Activated T-helper 2 cell treated with anti-CD3 and anti-CD28 coated beads, Interferon-gamma antibody, Interleukin-2, Interleukin-4, amounts not matched to agents 10 μg/mL and 5 μg/mL and 100 μg/mL, durations not matched to agents 14 hours and 24 hours and 36 hours (primary cell): ENCODE measurements around the gene ZFYVE28. TPM values are rescaled to one million over a fixed set of nuclear protein-coding genes. Genes with fewer than 3 reads are reported as not detected.

ENCODE experiments used
- DNase-seq: peaks from one replicate; pipeline ENCODE4 v3.0.0; 2021; ENCODE audit warnings: low spot score
- H3K27ac Mint-ChIP-seq: one replicate; pipeline ENCODE4 v1.8.0; 2021; ENCODE audit warnings: mixed read lengths
- H3K27me3 Mint-ChIP-seq: one replicate; pipeline ENCODE4 v1.8.0; 2021; ENCODE audit warnings: low read depth, mixed read lengths
- H3K36me3 Mint-ChIP-seq: one replicate; pipeline ENCODE4 v1.8.0; 2021; ENCODE audit warnings: low read depth, mixed read lengths
- H3K4me1 Mint-ChIP-seq: one replicate; pipeline ENCODE4 v1.8.0; 2021; ENCODE audit warnings: low read depth, mixed read lengths
- H3K4me3 Mint-ChIP-seq: one replicate; pipeline ENCODE4 v1.8.0; 2021; ENCODE audit warnings: low read depth, mild to moderate bottlenecking, moderate library complexity, mixed read lengths
- H3K9me3 Mint-ChIP-seq: one replicate; pipeline ENCODE4 v1.8.0; 2021; ENCODE audit warnings: mixed read lengths
- intact Hi-C: fragments of 100-400 bp; cut with micrococcal nuclease; formaldehyde crosslinking; loops from one replicate; pipeline ENCODE4 v1.15.1; 2023
- total RNA-seq: library from RNA; stranded (reverse); gene quantifications from 2 replicates; pipeline ENCODE4 v1.2.3, GENCODE V29; 2022

The ZFYVE28 gene
- total RNA-seq, 1 donor from 2014 or later: 10.0 TPM

DNA sequence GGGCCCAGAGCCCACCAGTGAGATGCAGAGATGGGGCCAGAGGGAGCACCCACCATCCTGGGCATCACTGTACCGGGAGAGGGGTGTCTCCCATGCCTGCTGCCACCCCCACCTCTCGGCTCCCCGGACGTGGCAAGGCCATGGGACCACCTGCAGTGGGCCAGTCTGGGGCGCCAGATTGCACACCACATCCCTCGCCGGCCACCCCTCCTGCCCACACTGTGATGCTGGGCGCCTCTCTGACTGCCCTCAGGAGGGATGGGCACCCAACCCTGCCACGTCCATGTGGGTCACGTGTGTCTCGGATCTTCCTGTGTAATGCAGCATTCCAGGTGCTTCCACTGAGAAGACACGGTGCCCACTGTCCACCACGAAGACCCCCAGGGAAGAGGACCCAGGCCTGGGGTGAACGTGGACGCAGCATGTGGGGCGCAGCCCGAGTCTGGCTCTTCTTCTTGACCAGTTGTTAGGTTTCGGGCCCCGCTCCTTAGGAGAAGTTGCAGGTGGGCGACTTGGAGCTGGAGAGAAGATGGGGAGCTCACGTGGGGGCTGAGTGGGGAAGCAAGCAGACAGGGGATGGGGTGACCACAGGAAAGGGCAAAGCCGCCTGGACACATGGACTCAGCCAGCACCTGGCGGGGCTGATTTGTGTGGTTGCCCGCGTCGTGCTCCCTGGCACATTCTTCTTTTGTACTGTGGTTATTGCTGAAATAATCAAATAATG is 47.7 kb downstream of the ZFYVE28 start:
- Mint-ChIP-seq H3K27me3 (no peaks in the 10 kb centered on the region), H3K4me3 (no peak overlapping the region), H3K9me3 (peaks cover 9% of the 10 kb centered on the region), H3K27ac (no peak overlapping the region), H3K36me3 (peaks cover 6% of the 10 kb centered on the region), H3K4me1 (no peaks in the 10 kb centered on the region)
- intact Hi-C loops: no loop called here
- no peak for DNase-seq

DNA sequence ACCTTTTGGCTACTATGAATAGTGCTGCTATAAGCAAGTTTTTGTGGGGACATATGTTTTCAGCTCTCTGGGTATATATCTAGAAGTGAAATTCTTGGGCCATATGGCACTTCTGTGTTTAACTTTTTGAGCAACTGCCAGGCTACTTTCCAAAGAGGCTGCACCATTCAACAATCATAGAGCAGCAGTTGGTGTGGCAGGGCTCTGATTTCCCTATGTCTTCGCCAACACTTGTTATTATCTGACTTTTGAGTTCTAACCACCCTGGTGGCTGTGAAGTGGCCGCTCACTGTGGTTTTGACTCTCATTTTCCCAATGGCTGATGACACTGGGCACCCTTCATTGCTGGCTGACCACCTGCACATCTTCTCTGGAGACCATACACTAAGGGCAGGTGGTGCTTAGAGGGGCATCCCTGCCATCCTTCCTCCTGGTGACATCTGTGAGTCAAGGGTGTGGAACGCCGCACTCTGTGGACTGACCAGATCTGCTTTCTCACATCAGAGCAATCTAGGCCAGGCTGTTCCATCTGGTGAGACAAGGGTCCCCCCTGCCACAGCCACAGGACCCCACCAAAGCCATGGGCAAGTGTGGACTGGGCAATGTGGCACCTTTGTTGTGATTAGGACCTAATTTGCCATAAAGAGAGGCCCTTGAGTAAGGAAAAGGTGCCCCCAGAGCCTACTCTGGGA is 49.6 kb downstream of the ZFYVE28 start:
- intact Hi-C loops: no loop called here
- no peaks in the 10 kb centered on the region for H3K4me1 Mint-ChIP-seq
- H3K27me3 Mint-ChIP-seq: no peaks in the 10 kb centered on the region
- no peak overlapping the region for H3K4me3 Mint-ChIP-seq
- H3K36me3 Mint-ChIP-seq: peaks cover 4% of the 10 kb centered on the region
- no peak for DNase-seq
- H3K9me3 Mint-ChIP-seq: peaks cover 9% of the 10 kb centered on the region
- no peak overlapping the region for H3K27ac Mint-ChIP-seq

DNA sequence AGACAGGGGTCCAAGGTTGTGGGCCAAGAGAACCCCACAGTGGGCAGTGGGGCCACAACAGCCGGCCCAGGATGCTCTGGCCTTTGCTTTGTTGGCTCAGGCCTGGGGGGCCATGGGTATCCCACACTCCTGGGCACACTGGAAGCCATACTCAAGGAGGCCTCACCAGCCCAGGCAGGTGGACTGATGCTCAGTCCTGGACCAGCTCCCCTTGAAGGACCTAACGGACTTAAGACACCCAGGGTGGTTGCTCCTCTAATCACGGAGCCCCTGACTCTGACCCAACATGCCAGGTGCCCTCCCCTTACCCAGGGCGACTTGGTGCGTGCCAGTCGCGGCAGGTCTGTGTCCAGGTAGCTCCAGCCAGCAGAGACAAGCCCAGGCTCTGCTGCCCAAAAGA is 50.8 kb downstream of the ZFYVE28 start:
- Mint-ChIP-seq H3K4me1 (no peaks in the 10 kb centered on the region), H3K9me3 (peaks cover 9% of the 10 kb centered on the region), H3K4me3 (no peak overlapping the region), H3K27me3 (no peaks in the 10 kb centered on the region), H3K36me3 (peaks cover 3% of the 10 kb centered on the region), H3K27ac (no peak overlapping the region)
- intact Hi-C loops: no loop called here
- DNase-seq: no peak

DNA sequence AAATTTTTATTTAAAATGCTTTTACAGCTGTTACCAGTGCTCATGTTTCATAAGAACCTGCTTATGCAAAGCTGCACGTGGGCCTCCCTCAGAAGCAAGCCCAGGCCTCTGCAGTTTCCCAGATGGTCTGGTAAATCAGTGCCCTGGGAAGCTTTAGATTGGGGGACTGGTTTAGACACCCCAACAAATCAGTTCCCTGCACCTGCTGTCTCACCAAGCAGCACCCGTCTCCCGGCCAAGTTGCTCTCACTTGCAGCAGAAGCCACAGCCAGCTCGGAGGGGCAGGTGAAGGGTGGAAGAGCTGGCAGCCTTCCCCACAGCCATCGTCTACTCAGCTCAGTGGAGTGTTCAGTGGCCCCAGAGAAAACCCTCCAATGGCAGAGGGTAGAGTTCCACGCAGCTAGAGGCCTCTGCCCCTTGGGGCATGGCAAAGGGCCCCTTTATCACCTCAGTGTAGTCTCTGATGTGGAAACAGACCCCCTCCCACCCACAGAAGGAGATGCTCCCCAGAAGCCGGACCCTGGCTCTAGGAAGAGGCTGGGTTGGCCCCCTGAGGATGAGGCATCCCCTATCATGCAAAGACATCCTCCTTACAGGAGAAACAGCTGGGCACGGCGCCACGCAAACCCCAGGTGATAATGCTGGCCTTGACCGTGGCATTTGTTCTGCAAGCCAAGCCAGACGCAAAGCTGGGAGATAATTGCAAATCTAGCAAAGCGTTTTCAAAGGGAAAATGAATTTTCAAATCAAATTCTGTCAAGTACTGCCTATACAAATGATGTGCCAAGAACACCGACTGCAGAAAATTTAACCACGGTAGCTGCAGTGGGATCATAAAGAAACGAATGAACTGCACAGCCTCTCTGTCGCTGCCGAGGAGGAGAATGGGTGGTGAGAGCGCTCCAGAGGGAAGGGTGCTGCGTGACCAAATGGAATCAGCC is 51.9 kb downstream of the ZFYVE28 start:
- H3K9me3 Mint-ChIP-seq: peaks cover 9% of the 10 kb centered on the region
- no peak for DNase-seq
- intact Hi-C loops: no loop called here
- H3K36me3 Mint-ChIP-seq: peaks cover 3% of the 10 kb centered on the region
- H3K27me3 Mint-ChIP-seq: no peaks in the 10 kb centered on the region
- no peak overlapping the region for H3K4me3 Mint-ChIP-seq
- no peaks in the 10 kb centered on the region for H3K4me1 Mint-ChIP-seq
- H3K27ac Mint-ChIP-seq: no peak overlapping the region

DNA sequence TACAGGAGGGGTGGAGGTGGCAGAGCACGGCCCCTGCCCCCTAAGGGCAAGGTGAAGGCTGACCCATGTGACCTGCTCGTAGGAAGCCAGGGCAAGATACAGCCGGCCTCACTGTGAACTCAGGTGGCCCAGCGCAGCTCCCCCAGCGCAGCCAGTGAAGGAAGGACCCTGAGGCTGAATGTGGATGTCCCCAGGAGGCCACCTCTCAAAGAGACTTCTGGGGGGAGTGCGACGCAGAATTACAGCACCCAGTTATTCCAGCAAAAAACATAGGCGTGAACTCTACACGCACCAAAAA is 52.6 kb downstream of the ZFYVE28 start:
- Mint-ChIP-seq H3K27ac (no peak overlapping the region), H3K4me3 (no peak overlapping the region), H3K4me1 (no peaks in the 10 kb centered on the region), H3K36me3 (peaks cover 3% of the 10 kb centered on the region), H3K9me3 (peaks cover 9% of the 10 kb centered on the region), H3K27me3 (no peaks in the 10 kb centered on the region)
- no peak for DNase-seq
- intact Hi-C loops: no loop called here

DNA sequence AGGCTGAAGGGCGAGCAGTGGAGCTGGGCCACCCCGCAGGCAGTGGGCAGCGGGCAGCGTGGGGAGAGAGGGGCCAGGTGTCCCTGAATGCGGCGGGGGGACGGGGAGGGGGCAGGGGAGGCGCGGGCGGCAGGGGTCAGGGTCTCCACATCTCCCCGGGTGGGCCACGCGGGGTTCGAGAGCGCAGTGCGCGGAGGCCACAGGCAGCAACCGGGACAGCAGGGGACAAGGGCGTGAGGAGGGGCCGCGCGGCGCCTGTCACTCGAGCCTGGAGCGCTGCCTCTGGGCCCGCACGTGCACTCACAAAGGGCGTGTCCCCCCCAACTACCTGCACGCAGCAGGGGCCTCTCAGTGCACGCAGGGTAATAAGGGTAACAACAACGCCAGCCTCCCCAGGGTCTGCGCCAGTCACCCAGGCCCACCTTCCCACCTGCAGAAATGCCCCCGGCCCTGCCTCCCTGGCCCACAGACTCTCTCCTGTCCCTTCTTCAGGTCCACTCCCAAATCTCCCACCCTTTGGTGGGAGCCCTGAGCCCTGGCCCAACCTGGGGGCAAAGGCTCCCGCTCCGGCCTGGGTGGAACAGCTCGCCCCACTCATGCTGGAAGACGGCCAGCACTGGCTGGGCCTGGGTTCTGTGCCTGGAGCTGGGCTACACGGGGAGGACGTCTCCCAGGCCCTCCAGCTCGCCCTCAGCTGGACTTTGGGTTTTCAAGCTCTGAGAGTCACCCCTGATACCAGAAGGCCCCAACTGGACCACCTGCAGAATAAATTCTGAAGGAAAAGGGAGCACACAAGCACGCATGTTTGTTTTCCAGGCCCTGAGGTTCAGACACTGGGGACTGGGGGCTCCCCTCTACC is 53.2 kb downstream of the ZFYVE28 start:
- intact Hi-C loops: no loop called here
- H3K36me3 Mint-ChIP-seq: peaks cover 3% of the 10 kb centered on the region
- no peak overlapping the region for H3K4me3 Mint-ChIP-seq
- H3K9me3 Mint-ChIP-seq: peaks cover 9% of the 10 kb centered on the region
- no peaks in the 10 kb centered on the region for H3K4me1 Mint-ChIP-seq
- no peak overlapping the region for H3K27ac Mint-ChIP-seq
- DNase-seq: no peak
- H3K27me3 Mint-ChIP-seq: no peaks in the 10 kb centered on the region

DNA sequence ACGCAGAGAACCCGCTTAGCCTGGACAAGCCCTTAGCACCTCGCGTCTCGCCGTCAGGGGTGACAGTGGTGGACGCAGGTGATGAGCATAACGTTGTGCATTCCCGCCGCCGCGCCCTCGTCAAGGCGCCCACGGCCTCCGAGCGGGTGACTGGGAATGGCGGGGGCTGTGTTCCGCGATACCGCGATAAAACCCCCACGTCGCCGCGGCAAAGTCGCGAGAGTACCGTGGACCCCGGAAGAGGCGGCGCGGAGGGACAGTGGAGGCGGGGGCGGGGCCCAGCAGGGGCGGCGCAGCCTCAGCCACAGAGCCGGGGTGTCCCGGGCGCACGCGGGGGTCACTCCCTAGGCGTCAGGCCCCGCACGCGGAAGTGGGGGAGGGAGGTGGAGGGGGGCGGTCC is 53.8 kb downstream of the ZFYVE28 start:
- Mint-ChIP-seq H3K4me1 (no peaks in the 10 kb centered on the region), H3K27ac (no peak overlapping the region)

DNA sequence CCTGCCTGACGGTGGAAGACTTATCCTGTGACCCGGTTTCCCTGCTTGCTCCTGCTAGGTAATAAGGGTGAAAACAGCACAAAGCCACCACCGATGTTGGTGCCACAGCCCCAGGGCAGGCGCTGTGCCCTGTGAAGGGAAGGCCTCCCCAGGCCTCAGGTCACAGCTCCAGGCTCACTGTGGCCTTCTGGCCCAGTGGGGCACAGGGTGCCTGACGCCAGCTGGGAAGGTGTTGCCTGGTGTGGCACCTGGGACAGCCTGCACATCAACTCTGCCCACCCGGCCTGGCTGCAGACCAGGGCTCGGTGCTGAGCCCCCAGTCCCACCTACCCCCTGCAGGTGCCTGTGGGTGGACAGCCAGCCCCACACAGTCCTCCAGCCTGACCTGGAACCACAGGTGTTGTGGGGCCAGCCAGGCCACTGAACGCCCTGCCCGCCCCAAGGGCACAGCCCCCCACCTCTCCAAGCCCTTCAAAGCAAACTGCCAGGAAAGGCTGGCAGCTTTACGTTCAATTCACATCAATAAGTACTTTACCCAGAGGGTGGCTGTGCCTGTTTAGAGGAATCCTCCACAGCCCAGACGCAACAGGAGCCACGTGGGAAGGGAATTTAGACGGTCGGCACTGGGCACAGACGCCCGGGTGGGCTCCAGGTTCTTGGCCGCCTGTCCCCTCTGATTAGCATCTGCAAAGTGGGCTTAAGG is 54.3 kb downstream of the ZFYVE28 start:
- peaks cover 5% of the 10 kb centered on the region for H3K9me3 Mint-ChIP-seq
- no peak overlapping the region for H3K4me3 Mint-ChIP-seq
- intact Hi-C loops: no loop called here
- H3K27me3 Mint-ChIP-seq: no peaks in the 10 kb centered on the region
- H3K4me1 Mint-ChIP-seq: no peaks in the 10 kb centered on the region
- H3K36me3 Mint-ChIP-seq: no peaks in the 10 kb centered on the region
- no peak for DNase-seq
- H3K27ac Mint-ChIP-seq: no peak overlapping the region

More for the DNA sequence above, 53.8 kb downstream of the ZFYVE28 start:
- H3K9me3 Mint-ChIP-seq: peaks cover 9% of the 10 kb centered on the region
- no peaks in the 10 kb centered on the region for H3K27me3 Mint-ChIP-seq
- no peak for DNase-seq
- intact Hi-C loops: no loop called here
- no peak overlapping the region for H3K4me3 Mint-ChIP-seq
- peaks cover 3% of the 10 kb centered on the region for H3K36me3 Mint-ChIP-seq

DNA sequence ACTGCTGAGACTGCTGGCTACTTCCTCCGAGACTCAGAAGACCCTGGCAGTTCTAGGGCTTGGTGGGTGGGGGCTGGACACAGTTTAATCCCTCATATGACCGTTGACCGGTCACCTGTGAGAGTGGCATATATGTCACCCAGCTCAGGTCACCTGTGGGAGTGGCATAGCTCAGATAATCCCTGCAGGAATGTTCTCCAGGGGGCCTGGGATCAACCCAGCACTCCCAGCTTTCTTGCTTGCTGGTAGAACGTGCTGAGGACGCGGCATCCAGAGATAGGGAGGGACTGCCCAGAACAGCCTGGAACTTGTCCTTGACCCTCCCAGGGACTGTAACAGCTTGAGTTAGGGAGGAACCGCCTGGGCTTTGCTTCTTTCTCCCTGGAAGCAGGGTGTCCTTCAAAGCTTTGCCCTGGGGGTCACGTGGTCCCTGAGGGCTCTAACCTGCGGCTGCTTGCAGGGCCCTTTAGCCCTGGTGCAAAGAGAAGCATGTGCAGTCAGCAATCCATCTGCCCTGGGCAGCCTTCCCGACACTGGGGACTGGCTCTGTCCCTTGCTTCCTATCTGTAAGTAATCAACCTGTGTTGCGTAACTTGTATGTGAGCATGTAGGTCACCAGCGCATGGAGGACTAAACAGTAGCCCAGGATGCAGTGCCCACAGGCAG is 55.3 kb downstream of the ZFYVE28 start:
- Mint-ChIP-seq H3K27me3 (no peaks in the 10 kb centered on the region), H3K4me1 (no peaks in the 10 kb centered on the region), H3K4me3 (no peak overlapping the region), H3K36me3 (no peaks in the 10 kb centered on the region), H3K9me3 (no peaks in the 10 kb centered on the region), H3K27ac (no peak overlapping the region)
- no peak for DNase-seq
- intact Hi-C loops: no loop called here

DNA sequence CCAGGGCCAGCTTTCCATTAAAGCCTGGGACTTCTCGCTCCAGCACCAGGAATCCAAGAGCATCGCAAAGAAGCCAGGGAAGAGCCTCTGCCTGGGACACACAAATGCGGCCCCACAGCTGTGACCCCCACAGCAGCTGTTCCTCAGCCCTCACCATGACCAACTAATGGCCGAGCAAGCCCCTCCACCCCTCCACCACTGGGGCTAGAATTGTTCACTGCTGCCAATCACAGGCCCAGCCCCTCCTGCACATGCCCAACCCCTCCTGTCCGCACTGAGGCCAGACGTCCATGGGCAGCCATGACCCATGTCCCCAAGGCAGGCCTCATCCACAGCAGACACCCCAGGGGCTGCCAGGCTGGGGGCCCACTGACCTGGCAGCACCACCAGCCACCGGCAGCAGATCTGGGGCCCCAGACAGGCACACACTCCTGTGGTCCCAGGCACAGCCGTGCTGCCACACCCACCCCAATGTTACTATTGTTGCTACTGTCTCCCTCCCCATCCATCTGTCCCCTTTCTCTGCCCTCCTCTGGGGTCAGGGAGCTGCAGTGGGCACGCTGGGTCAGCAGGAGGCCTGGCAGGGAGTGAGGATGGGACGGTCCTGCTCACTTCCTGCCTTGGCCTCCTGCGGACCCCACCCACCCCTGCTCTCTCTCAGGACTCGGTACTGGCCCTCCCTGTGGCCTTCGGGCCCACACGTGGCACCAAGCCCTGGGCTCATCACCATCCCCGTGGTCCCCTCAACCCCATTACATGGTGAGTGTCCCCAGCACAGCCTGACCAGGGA is 56.0 kb downstream of the ZFYVE28 start:
- intact Hi-C loops: no loop called here
- DNase-seq: no peak
- Mint-ChIP-seq H3K4me1 (no peaks in the 10 kb centered on the region), H3K27me3 (no peaks in the 10 kb centered on the region), H3K36me3 (no peaks in the 10 kb centered on the region), H3K9me3 (no peaks in the 10 kb centered on the region), H3K4me3 (no peak overlapping the region), H3K27ac (no peak overlapping the region)
